HCT116 (cell line): Measurements from ENCODE around the gene TM7SF2. TPM values are rescaled to one million over a fixed set of nuclear protein-coding genes. Genes with fewer than 3 reads are reported as not detected.
A peak's percentile ranks its signal among the peaks of the same experiment; 100 is the strongest.

ENCODE experiments used
- ATAC-seq: fragments of 200-7000 bp; cut with Tn5 transposase; 2 replicates; pipeline ENCODE4 v1.9.1; 2020; ENCODE audit warnings: mild to moderate bottlenecking, moderate library complexity
- BruUV-seq: library from RNA; stranded (reverse); fragments of 400-500 nt; replicated peaks from 2 replicates; lab custom pipeline; 2021; lab: Mats Ljungman, UMichigan
- CTCF ChIA-PET: fragments of 300-600 bp; sonication (Branson Sonifier 250); formaldehyde crosslinking; loops from one replicate; lab custom pipeline; 2021; ENCODE audit warnings: antibody characterized with exemption; lab: Charles Lee
- POLR2A ChIA-PET: fragments of 300-600, 350-600 bp; sonication (Branson Sonifier 250); formaldehyde crosslinking; loops from one replicate; lab custom pipeline; 2021; ENCODE audit warnings: antibody characterized with exemption; lab: Charles Lee
- RAD21 ChIA-PET, 2 experiments: fragments of 300-600 bp; sonication (Branson Sonifier 250); formaldehyde crosslinking; loops; one replicate each; lab custom pipeline; 2023; ENCODE audit warnings: low total read pairs in 2 of 2; ENCODE audit not compliant: uncharacterized antibody in 2 of 2, unreplicated experiment in 2 of 2, low non-redundant PET in 1 of 2; lab: Charles Lee
- DNase-seq: peaks from one replicate; pipeline ENCODE4 v3.0.0-alpha.2; 2010; ENCODE audit warnings: low read depth, low spot score
- H2AFZ ChIP-seq: fragments of 200-600 bp; shearing (Covaris generic), sonication (generic); 2 replicates; pipeline ENCODE4 v1.6.1; 2017; ENCODE audit warnings: low read depth, mixed run types, mixed read lengths, antibody characterized with exemption, low read length; ENCODE audit not compliant: poor library complexity, severe bottlenecking
- H3K27ac ChIP-seq: 2 replicates; pipeline ENCODE4 v1.5.1; 2012; ENCODE audit warnings: low read depth, low read length
- H3K27me3 ChIP-seq: fragments of 200-600 bp; sonication (generic); 2 replicates; pipeline ENCODE4 v1.6.1; 2016; ENCODE audit warnings: mixed run types, low read length, mixed read lengths; ENCODE audit not compliant: insufficient read depth
- H3K36me3 ChIP-seq, 2 experiments: fragments of 200-500 bp in 1 of 2; fragments of 200-600 bp in 1 of 2; sonication (Bioruptor generic) in 1 of 2; sonication (generic) in 1 of 2; 2 replicates each; pipeline versions ENCODE4 v1.5.1 to v1.6.1; 2014 to 2016; ENCODE audit warnings: low read length in 2 of 2, inconsistent platforms in 1 of 2, mixed read lengths in 1 of 2, mixed run types in 1 of 2; ENCODE audit not compliant: insufficient read depth in 2 of 2, control insufficient read depth in 1 of 2
- H3K4me1 ChIP-seq, 2 experiments: fragments of 200-600 bp in 1 of 2; sonication (generic) in 1 of 2; 2 replicates each; pipeline versions ENCODE4 v1.5.1 to v1.6.1; 2012 to 2017; ENCODE audit warnings: low read length in 2 of 2, inconsistent platforms in 1 of 2, mild to moderate bottlenecking in 1 of 2, mixed read lengths in 1 of 2, mixed run types in 1 of 2, moderate library complexity in 1 of 2; ENCODE audit not compliant: insufficient read depth in 2 of 2, control insufficient read depth in 1 of 2
- H3K4me2 ChIP-seq: fragments of 200-600 bp; sonication (generic); 2 replicates; pipeline ENCODE4 v1.6.1; 2017; ENCODE audit warnings: mixed run types, low read length, mixed read lengths
- H3K4me3 ChIP-seq, 2 experiments: fragments of 200-600 bp in 1 of 2; sonication (generic) in 1 of 2; replicated peaks in 1 of 2; 2 replicates each; pipeline ENCODE4 v1.5.1; 2011 to 2016; ENCODE audit warnings: low read length in 2 of 2, control low read depth in 1 of 2, low read depth in 1 of 2, mild to moderate bottlenecking in 1 of 2, mixed read lengths in 1 of 2, mixed run types in 1 of 2
- H3K79me2 ChIP-seq: fragments of 200-600 bp; sonication (generic); 2 replicates; pipeline ENCODE4 v1.6.1; 2017; ENCODE audit warnings: mild to moderate bottlenecking, mixed run types, low read length, moderate library complexity, mixed read lengths; ENCODE audit not compliant: insufficient read depth
- H3K9ac ChIP-seq: fragments of 200-600 bp; sonication (generic); 2 replicates; pipeline ENCODE4 v1.6.1; 2016; ENCODE audit warnings: low read length, mixed read lengths
- H3K9me2 ChIP-seq: fragments of 200-600 bp; sonication (generic), shearing (Covaris generic); 2 replicates; pipeline ENCODE4 v1.6.1; 2017; ENCODE audit warnings: mixed run types, mild to moderate bottlenecking, moderate library complexity; ENCODE audit not compliant: insufficient read depth
- H3K9me3 ChIP-seq, 2 experiments: fragments of 200-500 bp in 1 of 2; fragments of 200-600 bp in 1 of 2; sonication (Bioruptor generic) in 1 of 2; sonication (generic) in 1 of 2; 2 replicates each; pipeline ENCODE4 v1.6.1; 2014 to 2017; ENCODE audit warnings: low read length in 2 of 2, mixed read lengths in 2 of 2, inconsistent platforms in 1 of 2, low read depth in 1 of 2, mild to moderate bottlenecking in 1 of 2, mixed run types in 1 of 2, moderate library complexity in 1 of 2; ENCODE audit not compliant: control insufficient read depth in 1 of 2, insufficient read depth in 1 of 2
- H4K20me1 ChIP-seq: fragments of 200-600 bp; sonication (generic), shearing (Covaris generic); 2 replicates; pipeline ENCODE4 v1.6.1; 2017; ENCODE audit warnings: mixed run types, mild to moderate bottlenecking, moderate library complexity; ENCODE audit not compliant: insufficient read depth
- ATF3 ChIP-seq: IDR thresholded peaks from 2 replicates; pipeline ENCODE4 v1.6.1; 2012
- CBX3 ChIP-seq: IDR thresholded peaks from 2 replicates; pipeline ENCODE4 v1.6.1; 2012; ENCODE audit warnings: low read depth
- CEBPB ChIP-seq: IDR thresholded peaks from 2 replicates; pipeline ENCODE4 v1.6.1; 2012; ENCODE audit warnings: low read depth
- EGR1 ChIP-seq: IDR thresholded peaks from 2 replicates; pipeline ENCODE4 v1.6.1; 2012; ENCODE audit warnings: low read depth
- ELF1 ChIP-seq: IDR thresholded peaks from 2 replicates; pipeline ENCODE4 v1.6.1; 2012; ENCODE audit warnings: low read depth, borderline replicate concordance
- EZH2 ChIP-seq: fragments of 200-600 bp; sonication (generic); IDR thresholded peaks from 2 replicates; pipeline ENCODE4 v1.6.1; 2017; ENCODE audit warnings: antibody characterized with exemption, mixed run types
- EZH2phosphoT487 ChIP-seq: fragments of 200-600 bp; IDR thresholded peaks from 2 replicates; pipeline ENCODE4 v1.6.1; 2018; ENCODE audit warnings: antibody characterized with exemption, borderline replicate concordance
- JUND ChIP-seq: IDR thresholded peaks from 2 replicates; pipeline ENCODE4 v1.6.1; 2012
- MAX ChIP-seq: IDR thresholded peaks from 2 replicates; pipeline ENCODE4 v1.6.1; 2012
- POLR2A ChIP-seq: IDR thresholded peaks from 2 replicates; pipeline ENCODE4 v1.7.0; 2011; ENCODE audit warnings: borderline replicate concordance; ENCODE audit not compliant: insufficient read depth, insufficient read length; ENCODE audit errors: extremely low read depth
- POLR2AphosphoS5 ChIP-seq: IDR thresholded peaks from 2 replicates; pipeline ENCODE4 v1.6.1; 2011; ENCODE audit warnings: mild to moderate bottlenecking, low read depth, low read length, moderate library complexity
- RAD21 ChIP-seq: IDR thresholded peaks from 2 replicates; pipeline ENCODE4 v1.6.1; 2012; ENCODE audit warnings: low read depth, mild to moderate bottlenecking
- REST ChIP-seq: IDR thresholded peaks from 2 replicates; pipeline ENCODE4 v1.6.1; 2012; ENCODE audit warnings: low read depth
- SP1 ChIP-seq: IDR thresholded peaks from 2 replicates; pipeline ENCODE4 v1.6.1; 2012; ENCODE audit warnings: low read depth
- SRF ChIP-seq: IDR thresholded peaks from 2 replicates; pipeline ENCODE4 v1.6.1; 2012; ENCODE audit warnings: low read depth
- TCF7L2 ChIP-seq: IDR thresholded peaks from 2 replicates; pipeline ENCODE4 v1.7.0; 2011; ENCODE audit warnings: borderline replicate concordance, inconsistent platforms; ENCODE audit not compliant: insufficient read depth, insufficient read length; ENCODE audit errors: extremely low read depth
- YY1 ChIP-seq: IDR thresholded peaks from 2 replicates; pipeline ENCODE4 v1.6.1; 2011; ENCODE audit warnings: low read length, low read depth, moderate library complexity, mild to moderate bottlenecking; ENCODE audit not compliant: insufficient replicate concordance; ENCODE audit errors: extremely low read depth
- intact Hi-C: fragments of 100-400 bp; cut with micrococcal nuclease; formaldehyde crosslinking; loops from 2 replicates; pipeline ENCODE4 v1.10.0; 2022
- total RNA-seq: library from RNA; stranded (reverse); gene quantifications from one replicate; pipeline ENCODE4 v1.2.1, GENCODE V29; 2021; ENCODE audit not compliant: unreplicated experiment
- TF ChIP-seq, protein P1 (sequence below), 3 experiments: fragments of 200-600 bp in 1 of 3; sonication (generic) in 1 of 3; IDR thresholded peaks in 2 of 3; conservative IDR thresholded peaks in 1 of 3; 2 replicates each; pipeline ENCODE4 v1.5.1; 2012 to 2017; ENCODE audit warnings: low read depth in 2 of 3, low read length in 2 of 3, antibody characterized with exemption in 1 of 3, borderline replicate concordance in 1 of 3, control low read depth in 1 of 3, mild to moderate bottlenecking in 1 of 3, mixed read lengths in 1 of 3, mixed run types in 1 of 3, moderate library complexity in 1 of 3; ENCODE audit not compliant: insufficient read depth in 1 of 3

TM7SF2 gene
- total RNA-seq, 1 experiment from 2014 or later: 52.9 TPM

GRCh38 chr11:65113839-65114238 is 2.2 kb downstream of the TM7SF2 start:
- Histone ChIP-seq H3K9me3 (no peaks in the 10 kb centered on the region), H3K9ac (no peak overlapping the region), H3K36me3 (peaks cover 3 to 18% of the 10 kb centered on the region in 2 experiments; a peak in 2 of 4 replicates)
- TF ChIP-seq SRF: no peak
- no peak for TF ChIP-seq REST
- TF ChIP-seq SP1: no peak
- no peak for TF ChIP-seq EZH2phosphoT487
- no peak for TF ChIP-seq ELF1
- no peak for TF ChIP-seq CBX3
- no peak for TF ChIP-seq POLR2AphosphoS5
- TF ChIP-seq ATF3: no peak
- TF ChIP-seq, protein P1, sequence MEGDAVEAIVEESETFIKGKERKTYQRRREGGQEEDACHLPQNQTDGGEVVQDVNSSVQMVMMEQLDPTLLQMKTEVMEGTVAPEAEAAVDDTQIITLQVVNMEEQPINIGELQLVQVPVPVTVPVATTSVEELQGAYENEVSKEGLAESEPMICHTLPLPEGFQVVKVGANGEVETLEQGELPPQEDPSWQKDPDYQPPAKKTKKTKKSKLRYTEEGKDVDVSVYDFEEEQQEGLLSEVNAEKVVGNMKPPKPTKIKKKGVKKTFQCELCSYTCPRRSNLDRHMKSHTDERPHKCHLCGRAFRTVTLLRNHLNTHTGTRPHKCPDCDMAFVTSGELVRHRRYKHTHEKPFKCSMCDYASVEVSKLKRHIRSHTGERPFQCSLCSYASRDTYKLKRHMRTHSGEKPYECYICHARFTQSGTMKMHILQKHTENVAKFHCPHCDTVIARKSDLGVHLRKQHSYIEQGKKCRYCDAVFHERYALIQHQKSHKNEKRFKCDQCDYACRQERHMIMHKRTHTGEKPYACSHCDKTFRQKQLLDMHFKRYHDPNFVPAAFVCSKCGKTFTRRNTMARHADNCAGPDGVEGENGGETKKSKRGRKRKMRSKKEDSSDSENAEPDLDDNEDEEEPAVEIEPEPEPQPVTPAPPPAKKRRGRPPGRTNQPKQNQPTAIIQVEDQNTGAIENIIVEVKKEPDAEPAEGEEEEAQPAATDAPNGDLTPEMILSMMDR (IDR thresholded peaks at IDR 0.05 in 2 of 3, conservative IDR thresholded peaks at IDR 0.05 in 1 of 3; ENCODE audit: borderline replicate concordance in 1 of 3, insufficient read depth in 1 of 3, low read depth in 2 of 3, low read length in 2 of 3): no peak
- TF ChIP-seq YY1: no peak
- TF ChIP-seq TCF7L2: no peak
- TF ChIP-seq RAD21: no peak
- no peak for TF ChIP-seq JUND
- TF ChIP-seq POLR2A: no peak
- no peak for TF ChIP-seq EZH2
- TF ChIP-seq CEBPB: no peak
- TF ChIP-seq EGR1: no peak
- TF ChIP-seq MAX: no peak
- TF ChIP-seq, all 23 proteins: peak for 0
- ChIA-PET RAD21 (no interaction called here), POLR2A (no interaction called here), CTCF (interaction anchor here (1.2 kb wide), 1 partner anchor 8 kb away, joined by 4 read pairs; the partner anchor contains the start of genes FAU and MRPL49)
- intact Hi-C loops: loop anchor here (5.0 to 10.0 kb wide), 2 partner anchors 68 to 199 kb away; partner anchors contain the start of genes ATG2A and CAPN1
- TSS peak; percentile 34 for BruUV-seq
- H3K9me2 ChIP-seq: no peaks in the 10 kb centered on the region
- peak overlapping the region; percentile 92; the same call in 1 of the 2 replicates for H3K4me2 ChIP-seq
- H3K27me3 ChIP-seq: no peaks in the 10 kb centered on the region
- ATAC-seq (no peak), DNase-seq (no peak)
- peaks cover 21% of the 10 kb centered on the region for H3K79me2 ChIP-seq
- no peaks in the 10 kb centered on the region for H4K20me1 ChIP-seq
- H3K27ac ChIP-seq: 0 out of 2 replicates have a peak overlapping the region, but pooled peaks have one; percentile 82
- H2AFZ ChIP-seq: no peak overlapping the region
- H3K4me1 ChIP-seq: peaks cover 22 to 52% of the 10 kb centered on the region in 2 experiments
- H3K4me3 ChIP-seq: no peak overlapping the region
